HEK293T (cell line): Measurements from ENCODE around the gene CXCL8.

Experiments used
- ARNT ChIP-seq: fragments of 450-650 bp; IDR thresholded peaks from 2 replicates; pipeline ENCODE4 v1.6.1; 2017; ENCODE audit warnings: mild to moderate bottlenecking
- FOXA1 ChIP-seq: fragments of 450-650 bp; IDR thresholded peaks from 2 replicates; pipeline ENCODE4 v1.6.1; 2016; ENCODE audit warnings: mild to moderate bottlenecking
- FOXK2 ChIP-seq: fragments of 450-650 bp; IDR thresholded peaks from 2 replicates; pipeline ENCODE4 v1.6.1; 2016; ENCODE audit warnings: mild to moderate bottlenecking
- FOXM1 ChIP-seq: fragments of 450-650 bp; IDR thresholded peaks from 2 replicates; pipeline ENCODE4 v1.6.1; 2017; ENCODE audit warnings: mild to moderate bottlenecking, borderline replicate concordance
- L3MBTL2 ChIP-seq: fragments of 450-650 bp; conservative IDR thresholded peaks from 2 replicates; pipeline ENCODE4 v1.6.1; 2016; ENCODE audit warnings: mild to moderate bottlenecking
- LEF1 ChIP-seq: fragments of 450-650 bp; IDR thresholded peaks from 2 replicates; pipeline ENCODE4 v1.6.1; 2017; ENCODE audit warnings: mild to moderate bottlenecking, borderline replicate concordance
- PKNOX1 ChIP-seq: fragments of 450-650 bp; IDR thresholded peaks from 2 replicates; pipeline ENCODE4 v1.6.1; 2016
- SP1 ChIP-seq: fragments of 450-650 bp; IDR thresholded peaks from 2 replicates; pipeline ENCODE4 v1.6.1; 2017
- SUZ12 ChIP-seq: fragments of 450-650 bp; IDR thresholded peaks from 2 replicates; pipeline ENCODE4 v1.6.1; 2016; ENCODE audit warnings: mild to moderate bottlenecking
- ZNF384 ChIP-seq: fragments of 450-650 bp; IDR thresholded peaks from 2 replicates; pipeline ENCODE4 v1.6.1; 2016

- no peak for TF ChIP-seq SUZ12
- no peak for TF ChIP-seq FOXA1
- no peak for TF ChIP-seq PKNOX1
- no peak for TF ChIP-seq LEF1
- no peak for TF ChIP-seq L3MBTL2
- TF ChIP-seq ARNT: no peak
- no peak for TF ChIP-seq FOXM1
- no peak for TF ChIP-seq SP1
- TF ChIP-seq FOXK2: no peak
- TF ChIP-seq ZNF384: no peak
Observed at GRCh38 chr4:73754934-73755333, 14.6 kb downstream of the CXCL8 start.
